GM18873 (cell line): Measurements from ENCODE around the gene C1QTNF5.
"Not testable (repeated sequence)": the region's sequence is repeated elsewhere in the genome, so short reads cannot be mapped to it uniquely, and the experiment has no call there.

Source experiments
- ATAC-seq: cut with Tn5 transposase; IDR thresholded peaks from one replicate; pipeline ENCODE4 v1.9.1; 2021; ENCODE audit warnings: mild to moderate bottlenecking, moderate library complexity, moderate number of reproducible peaks; ENCODE audit not compliant: unreplicated experiment, low FRiP score

The C1QTNF5 gene, protein sequence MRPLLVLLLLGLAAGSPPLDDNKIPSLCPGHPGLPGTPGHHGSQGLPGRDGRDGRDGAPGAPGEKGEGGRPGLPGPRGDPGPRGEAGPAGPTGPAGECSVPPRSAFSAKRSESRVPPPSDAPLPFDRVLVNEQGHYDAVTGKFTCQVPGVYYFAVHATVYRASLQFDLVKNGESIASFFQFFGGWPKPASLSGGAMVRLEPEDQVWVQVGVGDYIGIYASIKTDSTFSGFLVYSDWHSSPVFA

DNA sequence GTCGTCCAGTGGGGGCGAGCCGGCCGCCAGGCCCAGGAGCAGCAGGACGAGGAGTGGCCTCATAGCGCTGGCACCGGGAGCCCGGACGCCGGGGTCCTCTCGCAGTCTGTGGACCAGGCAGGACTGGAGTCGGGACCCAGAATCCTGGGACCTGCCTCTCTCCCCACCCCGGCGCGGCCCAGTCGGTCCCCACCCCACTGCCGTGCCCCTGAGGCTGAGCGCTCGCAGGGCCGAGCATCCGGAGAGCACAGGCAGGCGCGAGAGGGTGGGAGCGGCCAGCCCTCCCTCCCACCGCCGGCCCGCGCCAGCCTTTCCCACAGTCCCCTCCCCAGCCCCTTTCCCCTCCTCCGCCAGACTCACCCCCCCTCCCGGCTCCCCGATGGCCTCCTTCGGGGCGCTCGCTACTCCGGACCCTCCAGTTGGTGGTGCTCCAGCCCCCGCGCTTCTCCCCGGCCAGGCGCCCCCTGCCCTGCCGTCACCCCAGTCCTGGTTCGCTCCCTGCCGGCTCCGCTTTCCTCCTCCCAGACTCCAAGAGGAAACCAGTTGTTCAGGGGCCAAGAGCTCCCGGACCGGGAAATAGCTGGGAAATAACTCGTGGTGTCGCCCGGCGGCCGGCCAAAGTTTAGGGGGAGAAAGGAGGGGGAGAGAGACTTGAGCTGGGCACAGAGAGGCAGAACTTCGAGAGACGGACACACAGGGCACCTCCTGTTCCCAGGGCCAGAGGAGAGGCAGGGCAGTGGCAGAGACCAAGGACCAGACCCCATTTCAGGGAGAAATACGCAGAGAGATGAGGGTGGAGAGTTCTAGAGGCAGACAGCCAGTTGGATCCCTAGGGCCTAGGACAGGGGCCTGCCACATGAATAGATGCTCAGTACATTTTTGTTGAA is at the start of gene C1QTNF5:
C1QTNF5 (minus strand) TSS at position 549 of the 887 bp plus-strand sequence; CDS start at position 63, 486 bp downstream.
- no peak for ATAC-seq

DNA sequence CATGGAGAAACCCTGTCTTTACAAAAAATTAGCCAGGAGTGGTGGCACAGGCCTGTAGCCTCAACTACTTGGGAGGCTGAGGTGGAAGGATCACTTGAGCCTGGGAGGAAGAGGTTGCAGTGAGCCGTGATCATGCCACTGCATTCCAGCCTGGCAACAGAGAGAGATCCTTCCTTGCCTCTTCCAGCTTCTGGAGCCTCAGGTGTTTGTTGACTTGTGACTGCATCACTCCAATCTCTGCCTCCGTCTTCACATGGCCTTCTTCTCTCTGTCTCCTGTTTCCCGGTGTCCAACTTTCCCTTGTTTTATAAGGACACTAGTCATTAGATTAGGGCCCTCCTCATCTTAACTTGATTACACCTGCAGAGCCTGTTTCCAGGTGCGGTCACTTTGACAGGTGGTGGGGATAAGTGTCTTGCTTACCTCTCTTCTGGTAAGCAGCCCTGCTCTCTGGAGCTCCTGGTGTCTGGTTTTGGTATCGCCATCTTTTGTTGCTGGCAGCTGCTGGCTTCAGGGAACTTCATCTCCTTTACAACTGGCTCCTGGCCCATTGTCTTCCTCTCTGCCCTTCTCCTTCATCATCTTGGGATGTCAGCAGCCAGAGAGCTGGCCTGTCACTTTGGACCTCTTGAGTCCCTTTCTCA is 49.0 kb upstream of the C1QTNF5 start:
- no peak for ATAC-seq

DNA sequence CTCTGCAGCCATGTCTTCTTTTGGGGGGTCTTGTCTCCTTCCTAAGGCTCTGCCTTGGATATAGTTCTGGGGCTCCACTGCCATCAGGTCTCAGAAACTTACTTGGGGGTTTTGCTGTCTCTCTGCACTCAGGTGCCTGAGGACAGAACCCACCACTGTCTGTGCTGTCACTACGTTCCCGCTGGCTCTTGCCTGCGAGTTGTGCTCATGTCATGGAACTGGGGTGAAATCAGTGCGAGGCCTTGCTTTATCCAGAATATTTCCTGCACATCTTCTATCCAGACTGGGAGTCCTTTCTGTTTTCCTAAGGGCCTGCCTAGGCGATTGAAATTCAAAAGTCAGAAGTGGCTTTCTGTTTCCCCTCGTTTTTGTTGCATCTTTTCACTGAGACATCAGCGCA is 47.4 kb upstream of the C1QTNF5 start:
- no peak for ATAC-seq

DNA sequence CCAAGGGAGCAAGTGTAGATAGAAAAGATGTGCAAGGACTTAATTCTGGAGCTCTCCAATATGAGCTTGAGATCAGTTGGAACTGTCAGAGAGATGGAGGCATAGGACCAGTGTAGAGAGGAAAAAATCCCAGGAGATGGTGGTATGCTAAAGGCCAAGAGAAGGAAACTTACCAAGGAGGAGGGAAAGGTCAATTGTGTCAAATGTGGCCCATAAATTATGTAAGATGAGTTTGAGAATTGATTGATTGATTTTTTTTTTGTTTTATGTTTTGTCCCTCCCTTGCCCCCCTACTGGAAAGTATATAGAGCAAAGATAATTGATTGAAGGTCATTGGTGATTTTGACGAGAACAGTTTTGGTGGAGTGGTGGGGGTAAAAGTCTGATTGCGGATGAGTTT is 43.6 kb upstream of the C1QTNF5 start:
- ATAC-seq, result no peak

DNA sequence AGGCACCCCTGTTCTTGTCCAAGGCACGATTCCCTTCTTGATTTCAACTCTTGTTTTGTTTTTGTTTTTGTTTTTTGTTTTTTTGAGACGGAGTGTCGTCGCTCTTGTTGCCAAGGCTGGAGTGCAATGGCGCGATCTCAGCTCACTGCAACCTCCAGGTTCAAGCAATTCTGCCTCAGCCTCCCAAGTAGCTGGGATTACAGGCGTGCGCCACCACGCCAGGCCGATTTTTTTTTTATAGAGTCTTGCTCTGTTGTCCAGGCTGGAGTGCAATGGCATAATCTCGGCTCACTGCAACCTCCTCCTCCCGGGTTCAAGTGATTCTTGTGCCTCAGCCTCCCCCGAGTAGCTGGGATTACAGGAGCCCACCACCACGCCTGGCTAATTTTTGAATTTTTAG is 41.8 kb upstream of the C1QTNF5 start:
- not testable (repeated sequence) for ATAC-seq

DNA sequence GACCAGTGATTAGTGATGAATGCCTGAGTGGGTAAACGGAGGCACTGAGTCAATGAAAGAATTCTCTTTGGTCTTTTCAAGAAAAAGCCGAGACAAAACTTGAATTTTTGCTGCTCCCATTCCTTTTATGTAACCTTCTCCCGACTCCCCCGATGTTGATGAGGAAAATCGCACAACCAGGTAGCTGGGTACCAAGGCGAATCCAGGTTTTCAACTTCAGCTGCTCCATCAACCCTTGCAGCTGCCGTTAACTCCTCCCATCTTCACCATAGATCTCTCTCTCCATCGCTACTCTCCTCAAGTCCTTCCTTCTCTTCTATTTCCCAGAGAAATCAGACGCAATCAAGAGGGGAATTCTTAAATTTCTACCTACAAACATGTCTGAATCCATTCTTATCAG is 41.4 kb upstream of the C1QTNF5 start:
- no peak for ATAC-seq

DNA sequence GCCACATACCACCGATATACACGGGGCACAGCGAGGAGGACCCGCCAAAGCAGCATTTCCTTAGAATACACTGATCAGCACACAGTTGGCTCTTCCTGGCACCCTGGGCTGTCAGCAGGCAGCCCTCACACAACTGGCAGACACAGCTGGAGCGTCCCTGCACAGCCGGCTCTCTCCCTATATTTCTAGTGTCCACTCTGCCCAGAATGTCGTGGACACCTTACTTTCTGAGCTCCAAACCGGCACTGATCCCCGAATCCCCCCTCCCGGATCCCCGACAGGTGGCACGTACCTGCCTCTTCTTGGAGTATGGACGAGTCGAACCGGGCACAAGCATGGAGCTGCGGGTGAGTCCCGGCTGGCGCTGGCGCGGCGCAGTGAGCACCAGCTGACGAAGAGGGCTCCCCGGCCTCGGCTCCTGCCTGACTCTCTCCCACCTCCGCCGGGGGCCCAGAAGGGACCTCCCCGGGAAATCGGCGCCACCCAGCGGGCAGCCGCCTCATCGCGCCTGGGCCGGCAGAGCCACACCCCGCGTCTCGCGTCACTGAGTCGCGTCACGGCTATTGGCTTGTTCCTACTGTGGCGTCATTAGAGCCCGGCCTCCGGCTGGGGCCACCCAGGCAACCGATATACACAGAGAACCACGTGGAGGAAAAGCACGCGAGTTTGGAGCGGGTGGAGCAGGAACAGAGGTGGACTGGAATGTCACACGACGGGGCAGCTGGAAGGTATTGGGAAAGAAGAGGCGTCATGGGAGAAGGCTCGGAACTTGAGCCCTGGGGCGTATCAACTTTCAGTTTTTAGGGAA is 40.7 kb upstream of the C1QTNF5 start, which contains the start of gene USP2:
USP2 (minus strand) TSS at position 510 of the 808 bp plus-strand sequence. CDS start 8,210 bp downstream, outside the sequence.
- ATAC-seq, result peak; percentile 86

DNA sequence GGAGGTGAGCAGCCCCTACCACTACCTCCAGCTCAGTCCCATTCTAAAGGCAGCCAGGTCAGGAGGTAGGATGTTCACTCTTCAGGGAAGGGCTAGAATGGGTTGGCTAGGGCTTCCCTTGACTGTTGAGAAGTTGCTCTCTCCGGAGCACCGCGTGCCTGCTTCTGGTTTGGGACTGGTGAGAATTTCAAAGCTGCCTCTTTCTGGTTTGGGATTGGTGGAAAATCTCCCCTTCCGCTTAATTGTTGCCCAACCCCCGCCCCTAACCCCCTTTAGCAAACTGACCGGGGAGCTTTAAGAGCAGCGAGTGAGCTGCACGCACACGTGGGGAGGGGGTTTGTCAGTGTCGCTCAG is 40.1 kb upstream of the C1QTNF5 start:
- ATAC-seq, result no peak

DNA sequence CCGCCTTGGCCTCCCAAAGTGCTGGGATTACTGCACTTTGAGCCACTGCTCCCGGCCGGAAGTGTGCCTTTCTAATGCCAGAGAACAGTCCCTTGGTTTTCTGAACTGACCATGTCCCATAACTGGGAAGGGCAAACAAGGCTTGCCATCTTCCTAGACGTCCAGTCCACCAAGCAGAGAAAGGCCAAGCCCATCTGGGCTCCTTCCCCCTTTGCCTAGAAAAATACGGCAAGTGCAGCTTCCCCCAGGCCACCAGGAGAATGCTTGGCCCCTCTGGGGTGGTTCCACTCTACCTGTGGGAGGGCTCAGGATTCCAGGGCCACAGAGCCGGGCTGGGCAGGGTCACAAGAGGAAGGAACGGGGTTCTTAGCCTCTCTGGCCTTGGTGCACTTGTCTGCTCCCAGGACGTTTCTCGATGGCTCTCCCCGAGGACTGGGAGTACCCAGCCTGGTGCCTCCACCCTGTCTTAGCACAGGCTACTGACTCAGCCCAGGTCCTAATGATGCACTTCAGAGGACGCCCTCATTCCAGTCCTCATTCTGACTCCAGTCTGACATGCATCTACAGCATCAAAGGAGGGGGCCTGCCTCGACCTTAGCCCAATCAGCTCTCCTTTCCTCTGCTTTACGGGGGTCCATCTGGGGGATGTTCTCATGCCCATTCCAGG is 39.6 kb upstream of the C1QTNF5 start:
- ATAC-seq, result no peak

DNA sequence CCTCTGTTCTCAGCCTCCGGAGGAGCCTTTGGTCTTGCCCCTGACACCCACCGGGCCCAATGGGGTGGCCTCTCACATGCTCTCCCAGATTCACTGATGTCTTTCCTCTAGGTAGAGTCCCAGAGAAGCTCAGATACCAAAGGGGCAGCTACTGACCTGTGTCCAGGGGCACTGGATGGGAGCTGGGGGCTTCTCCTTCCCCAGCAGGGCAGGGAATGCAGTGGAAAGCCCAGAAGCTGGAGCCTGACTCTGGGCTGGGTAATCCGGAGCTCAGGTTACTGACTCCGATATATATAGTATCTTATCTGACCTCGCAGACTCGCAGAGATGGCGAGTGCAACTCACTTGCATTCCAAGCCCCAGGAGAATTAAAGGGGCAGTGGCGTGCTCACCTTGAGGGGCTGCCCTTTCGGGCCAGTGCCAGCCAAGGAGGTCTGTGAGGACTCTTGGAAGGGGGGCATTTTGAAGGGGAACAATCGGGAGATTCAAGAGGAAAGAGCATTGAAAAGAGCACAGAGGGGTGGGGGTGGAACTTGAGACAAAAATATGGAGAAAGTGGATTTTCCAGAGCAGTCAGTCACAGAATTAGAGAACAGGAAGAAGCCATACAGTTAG is 38.3 kb upstream of the C1QTNF5 start:
- no peak for ATAC-seq

DNA sequence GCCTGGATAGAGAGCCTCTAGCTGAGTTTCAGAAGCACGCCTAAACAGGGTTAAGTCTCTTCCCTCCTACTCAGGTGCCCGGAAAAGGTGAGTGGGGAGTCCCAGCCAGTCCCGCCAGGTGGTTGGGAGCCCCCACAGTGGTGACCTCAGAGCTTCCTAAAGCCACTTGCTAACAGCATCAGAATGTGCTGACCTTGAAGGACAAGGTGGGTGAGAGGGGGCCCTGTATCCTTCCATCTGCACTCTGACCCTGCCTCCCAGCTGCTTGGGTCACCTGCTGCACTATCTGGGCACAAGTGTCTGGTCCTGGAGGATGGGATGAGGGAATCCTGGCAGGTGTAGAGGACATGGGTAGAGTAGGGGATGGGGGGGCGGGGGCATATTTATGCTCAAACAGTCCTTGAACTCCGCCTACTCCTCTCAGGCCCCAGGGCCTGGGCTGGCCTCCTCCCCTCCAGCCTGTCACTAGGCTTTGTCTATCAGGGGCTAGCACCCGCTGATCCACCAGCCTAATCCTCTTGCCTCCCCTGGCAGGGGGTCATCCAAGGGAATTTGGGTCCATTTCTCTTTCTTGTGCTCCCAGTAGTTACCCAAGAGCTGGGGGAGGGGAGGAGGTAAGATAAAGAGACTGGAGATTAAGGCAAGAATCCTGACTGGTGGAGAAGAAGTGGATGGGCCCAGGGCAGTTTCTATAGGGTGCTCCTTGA is 37.4 kb upstream of the C1QTNF5 start:
- no peak for ATAC-seq

DNA sequence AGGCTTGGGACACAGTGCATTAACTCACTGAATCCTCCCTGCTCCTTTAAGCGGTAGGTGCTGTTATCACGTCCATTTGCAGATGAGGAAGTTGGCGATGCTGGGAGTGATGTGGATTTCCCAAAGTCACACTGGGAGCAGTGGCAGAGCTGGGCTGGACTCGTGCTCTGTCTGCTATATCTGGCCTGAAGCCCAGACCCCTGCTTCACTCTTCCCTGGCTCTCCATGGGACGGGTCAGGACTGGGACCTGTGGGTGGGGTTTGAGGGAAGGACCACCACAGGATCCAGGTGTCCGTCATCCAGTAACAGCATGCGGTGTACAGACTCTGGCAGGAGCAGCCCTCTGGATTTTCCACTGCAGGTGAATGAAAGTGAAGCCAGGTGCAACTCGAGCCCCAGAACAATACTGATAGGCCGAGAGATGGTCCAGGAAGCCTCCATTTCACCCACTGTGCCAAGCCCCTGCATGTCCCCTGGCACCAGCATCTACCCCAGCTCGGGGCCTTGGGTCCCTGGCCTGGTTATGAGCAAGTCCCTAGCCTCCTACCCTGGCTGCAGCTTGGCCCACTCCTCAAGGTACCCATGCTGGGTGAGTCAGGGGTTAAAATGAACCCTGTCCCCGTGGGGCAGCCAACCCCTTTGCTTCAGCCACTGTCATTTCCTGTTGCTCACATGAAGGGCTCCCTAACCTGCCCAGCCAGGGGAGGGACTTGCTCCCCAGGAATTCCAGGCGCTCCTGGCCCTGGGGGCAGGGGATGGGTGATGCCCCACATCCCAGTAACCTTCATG is 36.6 kb upstream of the C1QTNF5 start:
- no peak for ATAC-seq

DNA sequence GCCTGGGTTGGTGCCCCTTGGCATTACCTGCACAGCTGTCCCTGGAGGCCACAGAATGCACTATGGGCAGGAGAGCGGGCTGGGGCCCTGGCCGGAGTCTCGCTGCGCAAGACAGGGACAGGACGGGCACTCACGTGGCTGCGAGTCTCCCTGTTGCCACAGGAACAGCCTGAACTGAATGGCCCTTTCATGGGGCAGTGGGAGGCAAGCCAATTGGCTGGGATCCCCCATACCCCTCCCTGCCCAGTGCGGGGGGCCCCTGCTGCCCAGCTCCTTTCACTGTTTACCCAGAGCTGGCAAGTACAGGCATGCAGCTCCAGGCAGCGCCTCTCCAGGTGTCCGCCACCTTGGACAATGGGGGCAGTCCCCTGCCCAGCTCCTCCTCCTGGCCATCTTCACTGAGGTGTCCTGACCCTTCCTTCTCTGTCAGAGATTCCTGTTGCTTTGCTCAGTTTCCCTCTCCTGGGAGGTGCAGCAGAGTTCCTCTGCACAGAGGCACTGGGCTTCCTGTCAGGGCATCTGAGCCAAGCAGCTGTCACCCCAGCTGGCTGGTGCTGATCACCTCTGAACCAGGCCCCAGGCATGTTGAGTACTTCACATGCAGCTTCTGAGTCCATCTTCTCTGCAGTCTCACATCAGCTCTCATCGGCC is 35.6 kb upstream of the C1QTNF5 start:
- ATAC-seq, result no peak

DNA sequence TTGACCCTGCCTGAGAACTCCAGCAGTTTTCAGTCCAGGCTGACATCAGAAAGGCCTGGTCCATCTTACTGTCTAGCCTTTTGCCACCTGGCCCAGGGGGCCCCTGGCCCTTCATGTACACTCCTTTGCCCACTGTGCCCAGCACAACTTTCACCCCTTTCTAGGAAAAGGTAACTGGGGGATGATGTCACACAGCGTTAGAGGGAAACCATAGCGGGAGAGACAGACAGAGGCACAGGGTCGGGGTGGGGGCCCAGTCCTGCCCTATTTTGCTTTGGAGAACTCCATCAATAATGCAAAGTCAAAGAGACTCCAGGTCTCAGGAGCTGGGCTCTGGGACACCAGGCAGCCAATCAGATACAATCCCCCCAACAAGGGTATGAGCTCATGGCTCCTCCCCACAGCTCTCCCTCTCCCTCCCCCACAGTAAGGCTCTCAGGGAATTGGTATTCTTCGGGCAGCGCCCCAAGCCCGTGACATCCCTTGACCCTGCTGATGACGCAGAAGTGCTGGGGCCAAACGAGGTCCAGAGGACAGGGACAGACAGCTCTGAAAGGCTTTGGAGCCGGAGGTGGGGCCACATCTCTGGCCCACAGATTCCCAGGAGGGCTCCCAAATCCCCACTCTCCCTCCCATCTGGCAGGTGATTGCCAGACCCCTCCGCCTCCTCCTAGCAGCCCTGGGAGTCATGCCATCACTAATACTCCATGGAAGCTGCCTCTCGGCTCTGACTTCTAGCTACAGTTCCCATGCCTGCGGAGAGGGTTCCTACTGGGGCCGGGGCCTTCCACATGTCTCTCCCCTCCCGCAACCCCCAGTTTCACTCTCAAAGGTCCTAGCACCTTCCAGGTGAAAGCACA is 34.9 kb upstream of the C1QTNF5 start:
- ATAC-seq, result no peak

DNA sequence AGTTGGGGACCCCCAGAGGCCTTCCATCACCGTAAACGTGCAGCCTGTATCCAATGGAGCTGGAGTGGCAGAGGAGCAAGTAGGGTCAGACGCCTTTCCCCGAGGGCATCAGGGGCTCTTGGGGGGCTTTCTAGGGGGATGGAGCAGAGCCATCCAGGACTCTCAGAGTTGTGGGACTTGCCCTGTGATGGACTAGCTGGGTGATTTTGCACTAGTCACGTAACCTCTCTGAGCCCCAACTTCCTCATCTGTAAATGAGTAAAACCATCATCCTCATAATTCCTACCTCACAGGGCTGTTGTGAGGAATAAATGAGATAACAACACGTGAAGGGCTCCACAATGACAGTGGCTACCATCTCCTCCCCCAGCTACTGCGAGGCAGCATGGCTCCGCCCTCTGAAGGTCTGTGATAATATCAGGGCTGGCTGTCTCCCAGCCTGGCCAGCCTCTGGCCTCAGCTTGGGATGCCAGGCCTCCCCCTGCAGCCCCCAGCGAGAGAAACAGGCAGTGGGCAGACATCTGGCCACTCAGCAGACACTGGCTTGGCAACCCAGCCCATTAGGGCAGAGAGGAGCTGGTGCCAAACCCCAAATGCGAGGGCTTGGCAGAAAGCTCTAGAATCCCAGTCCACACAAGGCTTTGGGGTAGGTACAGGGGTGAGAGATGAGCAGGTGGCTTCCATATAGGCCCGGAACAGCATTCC is 34.1 kb upstream of the C1QTNF5 start:
- ATAC-seq, result no peak
